Memory B cell (primary cell): ENCODE data around the gene AFG1L.

Experiments used
- ATAC-seq: fragments of 150-1000 bp; cut with Tn5 transposase; 2 replicates; pipeline ENCODE4 v1.10.0; 2021; ENCODE audit warnings: low read depth, mild to moderate bottlenecking, moderate library complexity
- DNase-seq, 2 donors: peaks; one replicate each; pipeline ENCODE4 v3.0.0; 2022; ENCODE audit warnings: low spot score in 2 of 2
- H3K27ac Mint-ChIP-seq: one replicate; pipeline ENCODE4 v1.8.0; 2022; ENCODE audit warnings: mild to moderate bottlenecking, moderate library complexity, mixed read lengths
- H3K27me3 Mint-ChIP-seq: one replicate; pipeline ENCODE4 v1.8.0; 2022; ENCODE audit warnings: mixed read lengths
- H3K36me3 Mint-ChIP-seq: one replicate; pipeline ENCODE4 v1.8.0; 2022; ENCODE audit warnings: mild to moderate bottlenecking, mixed read lengths
- H3K4me1 Mint-ChIP-seq: one replicate; pipeline ENCODE4 v1.8.0; 2022; ENCODE audit warnings: mixed read lengths
- H3K4me3 Mint-ChIP-seq: one replicate; pipeline ENCODE4 v1.8.0; 2022; ENCODE audit warnings: mild to moderate bottlenecking, moderate library complexity, mixed read lengths
- H3K9me3 Mint-ChIP-seq: one replicate; pipeline ENCODE4 v1.8.0; 2022; ENCODE audit warnings: mixed read lengths

AFG1L gene

GRCh38 chr6:108492131-108492766 lies 197.4 kb downstream of the AFG1L start:
- Mint-ChIP-seq H3K9me3 (no peaks in the 10 kb centered on the region), H3K4me3 (no peak overlapping the region), H3K27me3 (no peaks in the 10 kb centered on the region), H3K4me1 (peaks cover 2% of the 10 kb centered on the region), H3K27ac (no peak overlapping the region), H3K36me3 (peaks cover 5% of the 10 kb centered on the region)
- DNase-seq (peak in 1 of 2 donors; percentile 42), ATAC-seq (peak; percentile 68)

- no peaks in the 10 kb centered on the region for H3K9me3 Mint-ChIP-seq
These were observed 199.6 kb downstream of the AFG1L start for GRCh38 chr6:108494434-108494833.

GRCh38 chr6:108497883-108498282 lies 203.0 kb downstream of the AFG1L start:
- H3K27me3 Mint-ChIP-seq, result no peaks in the 10 kb centered on the region
- H3K36me3 Mint-ChIP-seq, result peaks cover 3% of the 10 kb centered on the region

More at GRCh38 chr6:108494434-108494833, 199.6 kb downstream of the AFG1L start:
- no peak overlapping the region for H3K27ac Mint-ChIP-seq
- DNase-seq, result no peak
- H3K4me3 Mint-ChIP-seq, result no peak overlapping the region
- ATAC-seq, result no peak
- H3K4me1 Mint-ChIP-seq, result peaks cover 2% of the 10 kb centered on the region
- no peaks in the 10 kb centered on the region for H3K27me3 Mint-ChIP-seq
- no peaks in the 10 kb centered on the region for H3K36me3 Mint-ChIP-seq

GRCh38 chr6:108501559-108501958 lies 206.7 kb downstream of the AFG1L start:
- DNase-seq (no peak), ATAC-seq (no peak)
- Mint-ChIP-seq H3K9me3 (no peaks in the 10 kb centered on the region), H3K4me3 (no peak overlapping the region), H3K27me3 (no peaks in the 10 kb centered on the region), H3K36me3 (peaks cover 16% of the 10 kb centered on the region), H3K4me1 (no peaks in the 10 kb centered on the region), H3K27ac (no peak overlapping the region)

More at GRCh38 chr6:108497883-108498282, 203.0 kb downstream of the AFG1L start:
- Mint-ChIP-seq H3K9me3 (no peaks in the 10 kb centered on the region), H3K4me1 (no peaks in the 10 kb centered on the region), H3K27ac (no peak overlapping the region), H3K4me3 (no peak overlapping the region)
- peak; percentile 42 for ATAC-seq
- DNase-seq, result peak; percentile 9 to 18

- no peak overlapping the region for H3K27ac Mint-ChIP-seq
- H3K27me3 Mint-ChIP-seq, result no peaks in the 10 kb centered on the region
- no peaks in the 10 kb centered on the region for H3K4me1 Mint-ChIP-seq
- no peak for ATAC-seq
- no peak for DNase-seq
- H3K36me3 Mint-ChIP-seq, result peaks cover 18% of the 10 kb centered on the region
- no peak overlapping the region for H3K4me3 Mint-ChIP-seq
- no peaks in the 10 kb centered on the region for H3K9me3 Mint-ChIP-seq
These were observed 208.0 kb downstream of the AFG1L start for GRCh38 chr6:108502832-108503231.

GRCh38 chr6:108507316-108507715 lies 212.5 kb downstream of the AFG1L start:
- no peaks in the 10 kb centered on the region for H3K27me3 Mint-ChIP-seq
- ATAC-seq (no peak), DNase-seq (no peak)
- no peak overlapping the region for H3K27ac Mint-ChIP-seq
- H3K4me3 Mint-ChIP-seq, result no peak overlapping the region
- no peaks in the 10 kb centered on the region for H3K9me3 Mint-ChIP-seq
- no peaks in the 10 kb centered on the region for H3K4me1 Mint-ChIP-seq
- H3K36me3 Mint-ChIP-seq, result peaks cover 21% of the 10 kb centered on the region

- Mint-ChIP-seq H3K4me3 (no peak overlapping the region), H3K27me3 (no peaks in the 10 kb centered on the region), H3K36me3 (peaks cover 9% of the 10 kb centered on the region), H3K27ac (no peak overlapping the region), H3K9me3 (no peaks in the 10 kb centered on the region), H3K4me1 (no peaks in the 10 kb centered on the region)
- ATAC-seq, result no peak
- DNase-seq, result no peak
These were observed 215.8 kb downstream of the AFG1L start for GRCh38 chr6:108510461-108511319.

GRCh38 chr6:108518714-108519576 lies 224.1 kb downstream of the AFG1L start:
- H3K9me3 Mint-ChIP-seq, result no peaks in the 10 kb centered on the region
- ATAC-seq (no peak), DNase-seq (no peak)
- peaks cover 4% of the 10 kb centered on the region for H3K36me3 Mint-ChIP-seq
- H3K4me3 Mint-ChIP-seq, result no peak overlapping the region
- no peak overlapping the region for H3K27ac Mint-ChIP-seq
- H3K27me3 Mint-ChIP-seq, result no peaks in the 10 kb centered on the region
- H3K4me1 Mint-ChIP-seq, result no peaks in the 10 kb centered on the region

GRCh38 chr6:108521616-108522107 lies 226.8 kb downstream of the AFG1L start:
- Mint-ChIP-seq H3K9me3 (no peaks in the 10 kb centered on the region), H3K27ac (no peak overlapping the region), H3K36me3 (peaks cover 4% of the 10 kb centered on the region), H3K27me3 (no peaks in the 10 kb centered on the region), H3K4me3 (no peak overlapping the region), H3K4me1 (no peaks in the 10 kb centered on the region)
- DNase-seq (no peak), ATAC-seq (no peak)

GRCh38 chr6:108523697-108524096 lies 228.8 kb downstream of the AFG1L start:
- no peaks in the 10 kb centered on the region for H3K9me3 Mint-ChIP-seq
- ATAC-seq, result no peak
- no peaks in the 10 kb centered on the region for H3K27me3 Mint-ChIP-seq
- no peak overlapping the region for H3K4me3 Mint-ChIP-seq
- no peak overlapping the region for H3K27ac Mint-ChIP-seq
- H3K36me3 Mint-ChIP-seq, result peaks cover 4% of the 10 kb centered on the region
- DNase-seq, result no peak
- no peaks in the 10 kb centered on the region for H3K4me1 Mint-ChIP-seq

GRCh38 chr6:108524528-108525248 lies 229.8 kb downstream of the AFG1L start:
- Mint-ChIP-seq H3K36me3 (peaks cover 4% of the 10 kb centered on the region), H3K4me3 (no peak overlapping the region), H3K9me3 (no peaks in the 10 kb centered on the region), H3K4me1 (no peaks in the 10 kb centered on the region), H3K27ac (no peak overlapping the region), H3K27me3 (no peaks in the 10 kb centered on the region)
- DNase-seq (no peak), ATAC-seq (no peak)

GRCh38 chr6:108526739-108527174 lies 231.9 kb downstream of the AFG1L start:
- ATAC-seq (no peak), DNase-seq (peak in 1 of 2 donors; percentile 25)
- H3K4me3 Mint-ChIP-seq, result no peak overlapping the region

GRCh38 chr6:108528878-108529277 lies 234.0 kb downstream of the AFG1L start:
- ATAC-seq, result no peak
- Mint-ChIP-seq H3K36me3 (no peaks in the 10 kb centered on the region), H3K9me3 (no peaks in the 10 kb centered on the region), H3K27me3 (peaks cover 3% of the 10 kb centered on the region), H3K27ac (no peak overlapping the region), H3K4me3 (no peak overlapping the region), H3K4me1 (no peaks in the 10 kb centered on the region)
- no peak for DNase-seq

More at GRCh38 chr6:108526739-108527174, 231.9 kb downstream of the AFG1L start:
- H3K36me3 Mint-ChIP-seq, result peaks cover 4% of the 10 kb centered on the region
- H3K27me3 Mint-ChIP-seq, result peaks cover 1% of the 10 kb centered on the region
- H3K27ac Mint-ChIP-seq, result no peak overlapping the region
- H3K4me1 Mint-ChIP-seq, result no peaks in the 10 kb centered on the region
- H3K9me3 Mint-ChIP-seq, result no peaks in the 10 kb centered on the region
